H1 (cell line): ENCODE measurements around the gene SYF2. TPM values are rescaled to one million over a fixed set of nuclear protein-coding genes. Genes with fewer than 3 reads are reported as not detected.

Experiments used
- EZH2 ChIP-seq: fragments of 200-600 bp; sonication (generic); IDR thresholded peaks from 2 replicates; pipeline ENCODE4 v1.7.1; 2012; ENCODE audit warnings: low read depth, mild to moderate bottlenecking, moderate library complexity, low read length, inconsistent platforms; ENCODE audit not compliant: severe bottlenecking
- polyA plus RNA-seq, 7 experiments: library from polyadenylated mRNA; depleted of rRNA in 3 of 7; stranded (reverse) in 5 of 7; unstranded in 2 of 7; fragments of >200 nt in 5 of 7; fragments of 200-250 nt in 2 of 7; gene quantifications; 1 replicate in 5 of 7; 2 replicates in 1 of 7; 4 replicates in 1 of 7; pipeline versions ENCODE4 v1.2.1 to v1.2.3, GENCODE V29; 2011 to 2013; ENCODE audit warnings: missing spikeins in 2 of 7, mixed read lengths in 2 of 7
- total RNA-seq: library from RNA; stranded (reverse); fragmentation: NEBNext Ultra II Directional; extraction: Animal tissue kit (Norgen Biotek cat#: 25700); gene quantifications from 2 replicates; pipeline ENCODE4 v1.2.1, GENCODE V29; 2021

Gene SYF2
- total and polyA plus RNA-seq, 2 of the 8 experiments (the other 6 are each of a cell fraction or from before 2014, with no cell fraction given): 7.5 to 33.0 TPM

DNA sequence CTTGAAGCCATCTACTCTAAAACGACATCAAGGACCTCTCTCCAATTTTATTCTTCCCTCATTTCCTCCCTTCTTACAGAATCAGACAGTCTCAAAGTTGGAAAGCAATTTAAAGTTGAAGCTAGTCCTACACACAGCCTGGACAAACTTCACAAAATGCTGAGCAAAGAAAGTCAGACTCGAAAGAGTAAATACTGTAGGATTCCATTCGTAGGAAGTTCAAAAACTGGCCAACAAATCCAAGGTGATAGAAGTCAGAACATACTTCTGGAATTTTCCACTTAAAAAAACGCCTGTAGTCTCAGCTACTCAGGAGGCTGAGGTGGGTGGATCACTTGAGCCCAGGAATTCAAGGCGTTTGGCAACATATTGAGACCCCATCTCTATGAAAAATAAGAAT, 19.6 kb downstream of the SYF2 start (continued):
- no peak for TF ChIP-seq EZH2
